HG03159 (cell line): Measurements from ENCODE around the gene ABR.
"Not testable (repeated sequence)": the region's sequence is repeated elsewhere in the genome, so short reads cannot be mapped to it uniquely, and the experiment has no call there.

Experiments
- ATAC-seq: cut with Tn5 transposase; IDR thresholded peaks from one replicate; pipeline ENCODE4 v1.9.1; 2021; ENCODE audit warnings: mild to moderate bottlenecking, moderate library complexity; ENCODE audit not compliant: unreplicated experiment

Gene ABR

GRCh38 chr17:1050996-1051925 is 128.5 kb downstream of the ABR start:
- ATAC-seq: no peak

- ATAC-seq: no peak
Measured at GRCh38 chr17:1050246-1050995, 129.4 kb downstream of the ABR start.

- no peak for ATAC-seq
Measured at GRCh38 chr17:1049446-1050225, 130.1 kb downstream of the ABR start.

DNA sequence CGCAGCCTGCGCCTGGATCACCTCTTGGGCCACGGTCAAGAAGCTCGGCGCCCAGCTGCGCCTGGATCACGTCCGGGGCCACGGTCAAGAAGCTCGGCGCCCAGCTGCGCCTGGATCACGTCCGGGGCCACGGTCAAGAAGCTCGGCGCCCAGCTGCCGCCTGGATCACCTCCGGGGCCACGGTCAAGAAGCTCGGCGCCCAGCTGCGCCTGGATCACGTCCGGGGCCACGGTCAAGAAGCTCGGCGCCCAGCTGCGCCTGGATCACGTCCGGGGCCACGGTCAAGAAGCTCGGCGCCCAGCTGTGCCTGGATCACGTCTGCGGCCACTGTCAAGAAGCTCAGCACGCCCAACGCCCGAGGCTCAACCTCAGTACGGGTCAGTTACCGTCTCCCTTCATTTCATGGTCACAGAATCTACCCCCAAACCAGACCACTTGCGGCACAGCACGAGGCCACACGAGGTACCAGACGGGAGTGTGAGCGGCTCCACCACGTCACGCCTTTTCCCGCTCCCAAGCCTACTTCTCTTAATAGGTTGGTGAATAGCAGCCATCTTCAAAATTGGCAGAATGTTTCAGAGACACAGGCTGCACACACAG is 131.2 kb downstream of the ABR start:
- not testable (repeated sequence) for ATAC-seq

DNA sequence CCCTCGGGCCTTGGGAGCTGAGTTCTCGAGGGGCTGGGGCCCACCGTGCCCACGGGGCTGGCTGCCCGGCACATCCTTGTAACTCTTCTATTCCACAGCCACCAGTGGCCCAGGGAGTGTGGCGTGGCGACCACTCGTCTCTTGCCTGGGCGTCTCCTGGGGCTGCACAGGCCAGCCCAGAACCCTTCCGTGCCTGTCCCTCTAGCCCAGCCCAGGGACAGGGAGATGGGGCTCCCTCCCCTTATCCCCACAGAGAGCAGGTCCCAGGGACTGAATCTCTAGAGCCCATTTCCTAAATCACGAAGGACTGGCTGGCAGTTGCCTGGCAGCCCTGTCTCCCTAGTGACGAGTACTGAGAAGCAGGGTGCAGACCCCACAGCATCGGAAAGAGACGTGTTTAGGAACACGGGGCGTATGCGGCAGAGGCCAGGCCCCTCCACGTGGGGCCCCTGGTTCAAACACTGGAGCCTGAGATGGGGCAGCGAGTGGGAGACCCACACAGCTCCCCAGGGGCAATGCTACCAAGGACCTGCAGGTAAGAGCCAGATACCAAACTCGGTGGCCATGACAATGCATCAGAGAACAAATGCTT is 131.8 kb downstream of the ABR start:
- no peak for ATAC-seq

DNA sequence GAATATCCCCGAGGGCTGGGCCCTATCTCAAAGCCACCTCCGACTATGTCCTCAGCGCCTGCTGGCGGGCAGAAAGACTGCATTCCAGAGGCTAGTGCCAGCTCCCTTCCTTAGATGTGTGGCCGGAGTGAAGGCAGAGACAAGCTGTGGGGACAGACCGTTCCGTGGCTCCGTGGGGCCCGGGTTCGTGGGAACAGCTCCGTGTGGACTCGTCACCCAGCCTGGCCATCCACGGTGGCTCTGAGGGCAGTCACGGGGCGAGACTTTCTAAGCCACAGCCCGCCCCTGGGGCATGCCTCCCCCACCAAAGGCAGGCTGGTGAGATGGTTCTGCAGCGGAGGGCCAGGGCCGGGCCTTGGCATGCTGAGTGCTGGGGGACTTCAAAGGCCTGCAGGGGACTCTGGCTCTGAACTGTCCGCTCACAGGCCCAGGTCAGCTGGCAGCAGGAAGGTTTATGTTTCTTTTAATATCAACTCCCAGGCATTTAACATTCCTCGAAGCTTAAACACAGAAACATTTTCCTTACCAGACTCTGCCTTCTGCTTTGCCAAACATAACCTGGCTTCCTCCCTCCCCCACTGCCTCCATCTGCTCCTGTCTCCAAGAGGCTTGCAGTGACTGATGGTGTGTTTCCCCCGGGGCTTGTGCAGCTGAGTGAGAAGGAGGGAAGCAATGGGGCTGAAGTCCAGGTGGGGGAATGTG is 132.5 kb downstream of the ABR start:
- ATAC-seq: no peak

- ATAC-seq: no peak
Measured at GRCh38 chr17:1045456-1045855, 134.3 kb downstream of the ABR start.

GRCh38 chr17:1044387-1045009 is 135.3 kb downstream of the ABR start:
- ATAC-seq: not testable (repeated sequence)

- no peak for ATAC-seq
Measured at GRCh38 chr17:1043601-1044251, 136.1 kb downstream of the ABR start.

GRCh38 chr17:1042486-1042885 is 137.3 kb downstream of the ABR start:
- ATAC-seq: no peak

DNA sequence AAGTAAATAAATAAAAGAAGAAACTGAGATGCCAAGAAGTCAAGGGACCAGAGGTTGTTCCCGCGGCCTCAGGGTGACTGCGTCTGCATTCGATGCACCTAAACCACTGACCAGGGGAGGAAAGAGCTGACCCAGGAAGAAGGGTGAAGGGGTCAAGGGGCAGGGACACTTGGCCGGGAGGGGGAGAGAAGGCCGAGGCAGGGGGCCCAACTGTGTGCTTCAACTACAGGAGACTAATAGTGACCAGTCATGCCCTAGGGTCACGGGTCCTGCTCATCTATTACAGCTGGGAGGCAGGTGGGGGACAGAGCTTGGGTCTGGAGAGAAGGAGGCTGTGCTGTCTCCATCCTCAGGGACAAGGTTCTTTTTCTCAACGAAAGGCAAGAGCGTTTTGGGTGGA is 138.0 kb downstream of the ABR start:
- no peak for ATAC-seq

DNA sequence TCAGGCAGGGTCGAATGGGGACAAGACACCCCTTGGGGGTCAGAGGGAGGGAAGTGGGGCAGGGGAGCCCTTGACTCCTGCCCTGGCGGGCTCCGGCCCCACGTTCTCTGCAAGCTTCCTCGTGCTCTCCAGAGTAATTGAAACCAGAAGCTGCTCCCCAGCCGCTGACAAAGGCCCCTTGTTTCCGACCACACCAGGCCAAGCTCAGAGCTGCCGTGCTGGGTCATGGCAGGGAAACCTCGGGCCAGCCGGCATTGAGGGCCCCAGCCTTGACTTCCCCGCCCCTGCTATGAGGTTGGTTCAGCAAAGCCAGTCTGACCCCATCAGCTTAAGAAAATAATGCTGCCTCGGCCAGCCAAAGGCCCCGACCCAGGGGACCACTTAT is 139.6 kb downstream of the ABR start:
- no peak for ATAC-seq

- ATAC-seq: no peak
Measured at GRCh38 chr17:1039511-1040215, 140.1 kb downstream of the ABR start.

DNA sequence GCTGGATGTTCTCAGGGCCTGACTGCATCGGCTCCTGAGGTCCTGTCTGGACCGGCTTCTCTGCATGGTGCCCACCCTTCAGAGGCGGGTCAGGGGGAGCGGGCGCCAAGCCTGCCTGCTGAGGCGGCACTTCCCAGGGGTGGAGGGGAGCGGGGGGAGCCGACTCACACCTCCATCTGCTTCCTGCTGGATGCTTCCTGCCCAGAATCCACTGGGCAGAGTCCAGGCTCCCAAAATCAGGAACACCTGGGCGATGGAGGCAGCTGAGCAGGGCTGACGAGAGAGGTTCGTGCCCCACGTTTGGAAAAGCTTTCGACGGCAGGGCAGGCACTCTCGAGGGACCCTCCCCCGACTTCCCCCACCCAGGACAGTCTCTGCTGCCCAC is 140.7 kb downstream of the ABR start:
- no peak for ATAC-seq

GRCh38 chr17:1038459-1039122 is 141.2 kb downstream of the ABR start:
- no peak for ATAC-seq

- ATAC-seq: no peak
Measured at GRCh38 chr17:1037238-1037879, 142.4 kb downstream of the ABR start.

GRCh38 chr17:1036845-1037237 is 142.9 kb downstream of the ABR start:
- no peak for ATAC-seq
